Globus pallidus (tissue), 1 donor: ENCODE data around the gene NPB.
"Not testable (repeated sequence)": the region's sequence is repeated elsewhere in the genome, so short reads cannot be mapped to it uniquely, and the experiment has no call there.

Experiments used
- DNase-seq: peaks from one replicate; pipeline ENCODE4 v3.0.0-alpha.2; 2015; ENCODE audit warnings: low spot score

NPB gene

GRCh38 chr17:81911969-81912368 lies 9.9 kb downstream of the NPB start:
- DNase-seq, result no peak

- DNase-seq, result no peak
Measured at GRCh38 chr17:81912441-81913309, 10.6 kb downstream of the NPB start.

GRCh38 chr17:81913394-81914102 lies 11.5 kb downstream of the NPB start:
- DNase-seq, result no peak

GRCh38 chr17:81914103-81914850 lies 12.2 kb downstream of the NPB start:
- DNase-seq, result no peak

- DNase-seq, result no peak
Measured at GRCh38 chr17:81915331-81915730, 13.3 kb downstream of the NPB start.

GRCh38 chr17:81916234-81917001 lies 14.4 kb downstream of the NPB start:
- no peak for DNase-seq

GRCh38 chr17:81917565-81918332 lies 15.7 kb downstream of the NPB start, which contains the start of gene SIRT7:
SIRT7 (minus strand) TSS chr17:81918176; CDS start chr17:81918131, 45 bp downstream.
- DNase-seq, result peak; percentile 75

GRCh38 chr17:81918333-81918669 lies 16.3 kb downstream of the NPB start:
- DNase-seq, result not testable (repeated sequence)

- DNase-seq, result no peak
Measured at GRCh38 chr17:81918832-81919545, 17.0 kb downstream of the NPB start.

GRCh38 chr17:81920612-81921536 lies 18.8 kb downstream of the NPB start:
- DNase-seq, result no peak

- no peak for DNase-seq
Measured at GRCh38 chr17:81921537-81921862, 19.5 kb downstream of the NPB start.

- no peak for DNase-seq
Measured at GRCh38 chr17:81921996-81922565, 20.0 kb downstream of the NPB start.

- no peak for DNase-seq
Measured at GRCh38 chr17:81922566-81923301, 20.7 kb downstream of the NPB start.

GRCh38 chr17:81923302-81924260 lies 21.5 kb downstream of the NPB start:
- DNase-seq, result no peak

- no peak for DNase-seq
Measured at GRCh38 chr17:81924557-81925532, 22.8 kb downstream of the NPB start.
